A204.1 (cell line): ENCODE results near the gene BGN.

Source experiments
- FAIRE-seq: peaks from 2 replicates; lab custom pipeline; 2012; peaks lifted over from hg19 to GRCh38; lab: Jason Lieb, UNC

BGN gene

GRCh38 chrX:153460826-153461225, 34.0 kb upstream of the BGN start:
- no peak for FAIRE-seq

- FAIRE-seq: no peak
Observed at GRCh38 chrX:153462291-153462690, 32.5 kb upstream of the BGN start.

GRCh38 chrX:153463031-153463430, 31.7 kb upstream of the BGN start:
- FAIRE-seq: no peak

- FAIRE-seq: no peak
Observed at GRCh38 chrX:153463556-153463955, 31.2 kb upstream of the BGN start.

GRCh38 chrX:153464116-153464515, 30.7 kb upstream of the BGN start:
- no peak for FAIRE-seq

- no peak for FAIRE-seq
Observed at GRCh38 chrX:153465691-153466380, 28.9 kb upstream of the BGN start.

GRCh38 chrX:153468008-153468580, 26.7 kb upstream of the BGN start:
- no peak for FAIRE-seq

GRCh38 chrX:153469811-153470410, 24.9 kb upstream of the BGN start:
- no peak for FAIRE-seq

GRCh38 chrX:153470411-153471363, 24.1 kb upstream of the BGN start, which contains the start of gene HAUS7:
Gene HAUS7 (minus strand): TSS chrX:153470576. CDS start chrX:153470557, 19 bp downstream.
- FAIRE-seq: no peak

GRCh38 chrX:153471663-153472280, 23.0 kb upstream of the BGN start:
- no peak for FAIRE-seq

- no peak for FAIRE-seq
Observed at GRCh38 chrX:153473126-153473525, 21.7 kb upstream of the BGN start.

- no peak for FAIRE-seq
Observed at GRCh38 chrX:153474266-153474665, 20.5 kb upstream of the BGN start.

GRCh38 chrX:153474718-153475117, 20.1 kb upstream of the BGN start:
- FAIRE-seq: no peak

- no peak for FAIRE-seq
Observed at GRCh38 chrX:153475271-153475670, 19.5 kb upstream of the BGN start.

- FAIRE-seq: no peak
Observed at GRCh38 chrX:153475751-153476281, 19.0 kb upstream of the BGN start.

GRCh38 chrX:153476666-153477363, 18.0 kb upstream of the BGN start:
- FAIRE-seq: no peak

GRCh38 chrX:153477364-153477857, 17.4 kb upstream of the BGN start:
- no peak for FAIRE-seq

GRCh38 chrX:153477901-153478300, 16.9 kb upstream of the BGN start:
- FAIRE-seq: no peak

- FAIRE-seq: no peak
Observed at GRCh38 chrX:153478746-153479145, 16.0 kb upstream of the BGN start.

GRCh38 chrX:153481043-153481442, 13.7 kb upstream of the BGN start:
- no peak for FAIRE-seq

- no peak for FAIRE-seq
Observed at GRCh38 chrX:153482376-153483015, 12.3 kb upstream of the BGN start.
